KOPT-K1 (cell line): ENCODE data around the gene ADAMTS9.

Experiments used
- H3K27ac ChIP-seq: fragments of 200-600 bp; sonication (generic); 2 replicates; pipeline ENCODE4 v1.5.1; 2016; ENCODE audit warnings: antibody characterized with exemption, mild to moderate bottlenecking, low read depth, low read length; ENCODE audit not compliant: poor library complexity, severe bottlenecking
- H3K36me3 ChIP-seq: fragments of 200-600 bp; sonication (generic); 2 replicates; pipeline ENCODE4 v1.5.1; 2017; ENCODE audit warnings: antibody characterized with exemption, mild to moderate bottlenecking, low read length, moderate library complexity; ENCODE audit not compliant: insufficient read depth
- H3K9me3 ChIP-seq: fragments of 200-600 bp; sonication (generic); 2 replicates; pipeline ENCODE4 v1.5.1; 2017; ENCODE audit warnings: antibody characterized with exemption, low read length, mild to moderate bottlenecking; ENCODE audit not compliant: insufficient read depth, poor library complexity, severe bottlenecking

ADAMTS9 gene

DNA sequence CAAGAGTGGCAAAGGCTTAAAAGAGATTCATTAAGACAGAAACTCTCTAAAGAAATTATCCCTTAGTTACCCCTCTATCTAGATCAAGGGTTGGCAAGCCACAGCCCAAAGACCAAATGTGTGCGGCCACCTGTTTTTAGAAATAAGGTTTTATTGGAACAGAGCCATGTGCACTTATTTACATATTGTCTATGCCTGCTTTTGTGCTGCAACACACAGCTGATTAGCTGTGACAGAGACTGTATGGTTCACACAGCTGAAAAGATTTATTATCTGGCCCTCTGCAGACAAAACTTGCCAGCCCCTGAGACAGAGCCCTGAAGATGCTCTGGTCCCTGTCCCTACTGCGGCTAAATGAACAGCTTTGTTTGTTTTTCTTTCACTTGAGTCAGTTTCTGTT is 88.1 kb downstream of the ADAMTS9 start:
- Histone ChIP-seq H3K36me3 (no peaks in the 10 kb centered on the region), H3K9me3 (no peaks in the 10 kb centered on the region), H3K27ac (no peak overlapping the region)

DNA sequence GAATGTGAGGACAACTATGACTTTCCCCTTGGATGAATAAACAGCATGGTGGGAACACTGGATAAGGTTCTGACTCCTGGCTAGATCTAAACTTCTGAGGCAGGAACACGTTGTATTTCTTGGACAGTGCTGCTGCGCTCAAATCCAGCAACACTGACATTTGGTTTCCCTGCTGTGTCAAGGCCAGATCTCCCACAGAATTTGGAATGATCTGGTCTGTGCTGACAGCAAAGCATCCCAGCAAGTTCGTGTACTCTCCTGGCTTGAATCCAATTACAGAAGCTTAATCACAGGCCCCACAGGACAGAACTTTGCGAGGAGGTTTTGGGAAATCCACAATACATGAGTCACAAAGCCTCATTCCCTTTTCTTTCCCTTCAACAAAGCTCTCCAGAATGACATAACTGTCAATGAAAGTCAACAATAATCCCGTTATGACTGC is 92.5 kb downstream of the ADAMTS9 start:
- H3K36me3 ChIP-seq, result no peaks in the 10 kb centered on the region
- no peaks in the 10 kb centered on the region for H3K9me3 ChIP-seq
- no peak overlapping the region for H3K27ac ChIP-seq

GRCh38 chr3:64594134-64594533 is 93.7 kb downstream of the ADAMTS9 start:
- no peak overlapping the region for H3K27ac ChIP-seq
- no peaks in the 10 kb centered on the region for H3K9me3 ChIP-seq
- H3K36me3 ChIP-seq, result no peaks in the 10 kb centered on the region

- Histone ChIP-seq H3K9me3 (no peaks in the 10 kb centered on the region), H3K36me3 (no peaks in the 10 kb centered on the region), H3K27ac (no peak overlapping the region)
These were observed 94.5 kb downstream of the ADAMTS9 start for GRCh38 chr3:64593350-64593749.

GRCh38 chr3:64591615-64592014 is 96.2 kb downstream of the ADAMTS9 start:
- H3K36me3 ChIP-seq, result no peaks in the 10 kb centered on the region
- no peak overlapping the region for H3K27ac ChIP-seq
- no peaks in the 10 kb centered on the region for H3K9me3 ChIP-seq

- no peaks in the 10 kb centered on the region for H3K9me3 ChIP-seq
These were observed 99.4 kb downstream of the ADAMTS9 start for GRCh38 chr3:64588380-64588779.

DNA sequence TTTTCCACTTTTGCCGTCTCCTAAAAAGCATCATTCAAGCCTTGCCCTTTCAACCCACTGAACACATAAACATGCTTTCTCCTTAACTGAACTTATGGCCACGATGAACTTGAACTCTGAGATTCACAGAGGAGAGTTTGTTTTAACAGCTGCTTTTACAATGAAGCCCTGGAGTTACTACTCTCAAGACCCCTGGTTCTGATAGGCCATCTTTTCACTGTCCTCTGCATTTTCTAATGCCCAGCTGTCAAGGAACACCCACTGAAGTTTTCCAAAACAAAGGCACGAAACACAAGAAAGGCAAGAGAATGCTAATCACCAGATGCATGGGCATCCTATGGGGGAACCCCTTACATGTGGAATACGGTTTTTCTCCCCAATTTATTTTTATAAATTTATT is 100.8 kb downstream of the ADAMTS9 start:
- Histone ChIP-seq H3K36me3 (no peaks in the 10 kb centered on the region), H3K27ac (no peak overlapping the region), H3K9me3 (no peaks in the 10 kb centered on the region)

More at GRCh38 chr3:64588380-64588779, 99.4 kb downstream of the ADAMTS9 start:
- H3K27ac ChIP-seq, result no peak overlapping the region
- no peaks in the 10 kb centered on the region for H3K36me3 ChIP-seq

DNA sequence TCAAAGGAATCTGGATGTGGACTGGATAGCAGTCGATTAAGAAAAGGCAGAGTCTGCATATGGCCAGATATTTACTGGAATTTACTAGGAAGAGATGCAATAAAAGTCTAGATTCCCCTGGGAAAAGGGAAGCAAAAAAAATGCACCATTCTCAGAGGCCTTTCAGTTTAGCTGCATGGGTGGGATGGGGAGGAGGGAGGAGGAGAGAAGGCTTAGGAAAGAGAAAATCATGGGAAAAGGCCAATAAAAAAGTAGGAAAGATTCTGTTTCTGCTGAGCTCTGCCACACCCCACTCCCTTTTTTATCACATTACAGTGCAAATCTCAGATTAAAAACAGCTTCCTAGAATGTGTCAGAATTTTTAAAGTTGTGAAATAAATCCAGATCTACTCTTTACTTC is 103.6 kb downstream of the ADAMTS9 start:
- no peaks in the 10 kb centered on the region for H3K9me3 ChIP-seq
- H3K36me3 ChIP-seq, result no peaks in the 10 kb centered on the region
- H3K27ac ChIP-seq, result no peak overlapping the region

DNA sequence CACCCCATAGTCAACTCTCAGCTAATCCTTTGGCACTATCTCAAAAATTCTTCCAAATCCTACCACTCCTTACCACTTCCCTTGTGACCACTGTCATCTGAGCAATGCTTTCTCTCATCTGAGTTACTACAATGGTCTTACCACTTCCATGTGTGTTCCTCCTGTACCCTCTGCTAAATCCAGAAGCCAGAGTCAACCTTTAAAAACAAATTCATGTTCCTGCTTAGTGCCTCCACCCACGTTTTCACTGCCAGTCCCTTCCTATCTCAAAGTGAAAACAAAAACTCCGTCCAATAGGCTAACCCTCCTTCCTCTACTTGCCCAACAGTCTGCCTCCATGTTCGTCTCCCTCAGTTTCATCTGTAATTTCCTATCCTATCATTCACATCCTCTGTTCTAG is 109.0 kb downstream of the ADAMTS9 start:
- Histone ChIP-seq H3K36me3 (no peaks in the 10 kb centered on the region), H3K27ac (no peak overlapping the region), H3K9me3 (no peaks in the 10 kb centered on the region)

GRCh38 chr3:64578062-64578770 is 109.6 kb downstream of the ADAMTS9 start:
- Histone ChIP-seq H3K36me3 (no peaks in the 10 kb centered on the region), H3K27ac (no peak overlapping the region), H3K9me3 (no peaks in the 10 kb centered on the region)

DNA sequence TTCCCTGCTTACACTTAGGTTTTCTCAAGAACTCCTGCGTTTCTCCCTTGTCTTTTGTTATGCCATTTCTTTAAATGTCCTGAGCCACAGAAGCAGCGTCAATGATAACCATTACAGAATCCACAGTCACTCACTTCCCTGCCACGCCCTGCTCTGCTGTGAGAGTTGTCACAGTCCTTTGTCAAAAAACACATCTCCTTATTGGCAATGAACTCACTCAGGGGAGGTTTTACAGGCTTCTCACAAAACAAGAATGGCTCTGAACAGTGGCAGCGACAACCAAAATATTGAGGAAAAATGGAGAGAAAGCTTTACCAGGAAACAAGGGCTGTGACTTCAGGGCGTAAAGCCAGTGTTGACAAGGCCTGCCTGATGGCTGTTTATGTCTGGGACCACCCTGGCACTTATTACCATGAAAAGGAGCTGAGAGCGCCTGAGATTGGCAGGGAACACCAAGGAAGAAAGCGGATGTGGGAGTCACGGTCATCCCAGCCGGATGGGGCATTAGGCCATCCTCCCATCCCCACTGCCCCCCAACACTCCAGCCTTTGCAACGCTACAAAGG is 111.5 kb downstream of the ADAMTS9 start:
- Histone ChIP-seq H3K36me3 (no peaks in the 10 kb centered on the region), H3K27ac (no peak overlapping the region), H3K9me3 (no peaks in the 10 kb centered on the region)

GRCh38 chr3:64575211-64575844 is 112.5 kb downstream of the ADAMTS9 start:
- Histone ChIP-seq H3K36me3 (no peaks in the 10 kb centered on the region), H3K9me3 (no peaks in the 10 kb centered on the region), H3K27ac (no peak overlapping the region)

DNA sequence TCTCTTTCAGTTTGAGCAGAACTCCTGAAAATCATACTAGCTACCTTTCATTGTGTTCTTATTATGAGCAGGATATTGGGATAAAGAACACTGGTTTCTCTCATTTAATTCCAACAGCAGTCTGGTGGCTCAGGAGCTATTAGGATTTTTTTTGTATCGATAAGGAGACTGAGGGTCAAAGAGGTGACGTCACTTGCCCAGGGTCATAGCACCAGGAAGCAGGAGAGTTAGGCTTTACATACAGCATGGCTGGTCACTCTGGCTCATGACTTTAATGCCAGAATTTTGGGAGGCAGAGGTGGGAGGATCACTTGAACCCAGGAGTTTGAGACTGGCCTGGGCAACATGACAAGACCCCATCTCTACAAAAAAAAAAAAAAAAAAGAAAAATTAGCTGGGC is 113.6 kb downstream of the ADAMTS9 start:
- Histone ChIP-seq H3K27ac (no peak overlapping the region), H3K36me3 (no peaks in the 10 kb centered on the region), H3K9me3 (no peaks in the 10 kb centered on the region)

DNA sequence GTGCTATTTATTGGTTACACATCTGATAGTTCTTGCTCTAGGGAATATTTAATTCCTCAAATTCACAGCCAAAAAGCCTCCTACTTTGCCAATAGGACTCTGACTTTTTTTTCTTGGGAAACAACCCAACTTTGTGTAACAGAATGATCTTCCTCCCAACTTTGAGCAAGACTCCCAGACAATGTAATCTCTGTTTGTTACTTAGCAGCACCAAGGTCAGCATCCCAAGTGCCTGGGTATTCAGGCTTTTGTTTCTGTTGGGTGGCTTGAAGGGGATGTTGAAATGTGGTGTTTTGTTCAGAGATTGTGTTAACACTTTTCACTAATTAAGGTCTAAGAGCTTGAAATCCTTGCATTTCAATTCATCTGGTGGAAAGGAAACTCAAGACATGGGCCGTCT is 115.8 kb downstream of the ADAMTS9 start:
- H3K27ac ChIP-seq, result no peak overlapping the region
- H3K36me3 ChIP-seq, result no peaks in the 10 kb centered on the region
- no peaks in the 10 kb centered on the region for H3K9me3 ChIP-seq

DNA sequence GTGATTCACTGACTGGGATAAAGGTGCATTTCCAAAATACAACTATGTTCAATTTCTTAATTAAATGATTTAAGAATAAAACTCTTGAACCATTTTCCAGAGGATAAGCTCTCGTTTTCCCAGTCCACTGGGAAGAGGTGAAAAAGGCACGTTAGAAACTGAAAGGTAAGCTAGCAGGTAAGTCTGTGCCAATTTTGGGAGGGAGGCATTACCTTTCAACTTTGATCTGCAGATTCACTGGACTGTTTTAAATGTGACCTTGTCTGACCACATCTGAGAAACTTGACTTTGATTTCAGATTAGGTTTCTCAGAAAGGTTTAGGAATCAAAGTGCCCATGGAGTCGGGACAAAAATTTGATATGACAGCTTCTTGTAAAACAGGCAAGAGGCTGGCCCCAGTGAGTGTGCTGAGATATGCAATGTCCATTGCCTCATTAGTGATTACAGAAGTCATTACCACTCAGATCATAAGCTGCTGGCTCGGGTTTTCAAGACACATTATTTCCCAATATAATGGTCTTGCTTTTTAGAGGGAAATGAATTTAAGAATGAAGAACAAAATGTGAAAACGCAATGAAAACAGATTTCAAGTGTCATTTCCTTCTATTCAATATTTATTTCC is 118.8 kb downstream of the ADAMTS9 start:
- Histone ChIP-seq H3K36me3 (no peaks in the 10 kb centered on the region), H3K9me3 (no peaks in the 10 kb centered on the region), H3K27ac (no peak overlapping the region)
